G401 (cell line): ENCODE measurements around the gene MSANTD3. TPM values are rescaled to one million over a fixed set of nuclear protein-coding genes. Genes with fewer than 3 reads are reported as not detected.
"Not testable (repeated sequence)": the region's sequence is repeated elsewhere in the genome, so short reads cannot be mapped to it uniquely, and the experiment has no call there.

Source experiments
- DNase-seq: peaks from one replicate; pipeline ENCODE4 v3.0.0-alpha.2; 2015; ENCODE audit warnings: low spot score
- in situ Hi-C: cut with HindIII; loops from 2 replicates; pipeline ENCODE4 v1.10.0; 2016; ENCODE audit warnings: low sequenced_read_pairs, mixed read lengths
- total RNA-seq: library from RNA; depleted of rRNA; stranded (reverse); fragments of >200 nt; shearing (Covaris generic); gene quantifications from 2 replicates; pipeline ENCODE4 v1.2.3, GENCODE V29; 2014; rRNA removed

Gene MSANTD3
- total RNA-seq = 50.8 and 63.5 TPM in 2 replicates

GRCh38 chr9:100426530-100427365 lies at the start of gene MSANTD3:
Gene MSANTD3 (plus strand): TSS chr9:100427143. CDS start chr9:100441939, 14,796 bp downstream.
- in situ Hi-C loops = no loop called here
- peak; percentile 59 for DNase-seq

- no peak for DNase-seq
- in situ Hi-C loops = no loop called here
These were observed 47.1 kb upstream of the MSANTD3 start for GRCh38 chr9:100379862-100380261.

- DNase-seq, in situ Hi-C loops: not testable (repeated sequence)
These were observed 34.0 kb upstream of the MSANTD3 start for GRCh38 chr9:100392989-100393388.

- in situ Hi-C loops = no loop called here
- DNase-seq = no peak
These were observed 32.8 kb upstream of the MSANTD3 start for GRCh38 chr9:100394032-100394695.

GRCh38 chr9:100394816-100395215 lies 32.1 kb upstream of the MSANTD3 start:
- no peak for DNase-seq
- in situ Hi-C loops = no loop called here

GRCh38 chr9:100396769-100397168 lies 30.2 kb upstream of the MSANTD3 start:
- in situ Hi-C loops = no loop called here
- DNase-seq = no peak

GRCh38 chr9:100397529-100398266 lies 29.2 kb upstream of the MSANTD3 start:
- in situ Hi-C loops = no loop called here
- no peak for DNase-seq

GRCh38 chr9:100401042-100401441 lies 25.9 kb upstream of the MSANTD3 start:
- no peak for DNase-seq
- in situ Hi-C loops = no loop called here

- DNase-seq = no peak
- in situ Hi-C loops = no loop called here
These were observed 20.0 kb upstream of the MSANTD3 start for GRCh38 chr9:100406962-100407361.

- no peak for DNase-seq
- in situ Hi-C loops = no loop called here
These were observed 18.3 kb upstream of the MSANTD3 start for GRCh38 chr9:100408546-100409175.

GRCh38 chr9:100409176-100409556 lies 17.8 kb upstream of the MSANTD3 start:
- DNase-seq = no peak
- in situ Hi-C loops = no loop called here

GRCh38 chr9:100411472-100412283 lies 15.3 kb upstream of the MSANTD3 start:
- in situ Hi-C loops = no loop called here

GRCh38 chr9:100413839-100414420 lies 13.0 kb upstream of the MSANTD3 start:
- in situ Hi-C loops = no loop called here
- no peak for DNase-seq

More at GRCh38 chr9:100411472-100412283, 15.3 kb upstream of the MSANTD3 start:
- peak; percentile 94 for DNase-seq

- in situ Hi-C loops = no loop called here
These were observed 9.1 kb upstream of the MSANTD3 start for GRCh38 chr9:100417815-100418214.

GRCh38 chr9:100419166-100419565 lies 7.8 kb upstream of the MSANTD3 start:
- DNase-seq = no peak
- in situ Hi-C loops = no loop called here

More at GRCh38 chr9:100417815-100418214, 9.1 kb upstream of the MSANTD3 start:
- no peak for DNase-seq

- in situ Hi-C loops, DNase-seq: not testable (repeated sequence)
These were observed 5.8 kb upstream of the MSANTD3 start for GRCh38 chr9:100421116-100421515.

GRCh38 chr9:100425758-100426157 lies 1.2 kb upstream of the MSANTD3 start:
- in situ Hi-C loops = no loop called here
- DNase-seq = no peak

- in situ Hi-C loops = no loop called here
- no peak for DNase-seq
These were observed 784 bp upstream of the MSANTD3 start for GRCh38 chr9:100426189-100426529.
